Measurements from ENCODE around the gene SRPRA.
"Not testable (repeated sequence)": the region's sequence is repeated elsewhere in the genome, so short reads cannot be mapped to it uniquely, and the experiment has no call there.

SRPRA gene, protein sequence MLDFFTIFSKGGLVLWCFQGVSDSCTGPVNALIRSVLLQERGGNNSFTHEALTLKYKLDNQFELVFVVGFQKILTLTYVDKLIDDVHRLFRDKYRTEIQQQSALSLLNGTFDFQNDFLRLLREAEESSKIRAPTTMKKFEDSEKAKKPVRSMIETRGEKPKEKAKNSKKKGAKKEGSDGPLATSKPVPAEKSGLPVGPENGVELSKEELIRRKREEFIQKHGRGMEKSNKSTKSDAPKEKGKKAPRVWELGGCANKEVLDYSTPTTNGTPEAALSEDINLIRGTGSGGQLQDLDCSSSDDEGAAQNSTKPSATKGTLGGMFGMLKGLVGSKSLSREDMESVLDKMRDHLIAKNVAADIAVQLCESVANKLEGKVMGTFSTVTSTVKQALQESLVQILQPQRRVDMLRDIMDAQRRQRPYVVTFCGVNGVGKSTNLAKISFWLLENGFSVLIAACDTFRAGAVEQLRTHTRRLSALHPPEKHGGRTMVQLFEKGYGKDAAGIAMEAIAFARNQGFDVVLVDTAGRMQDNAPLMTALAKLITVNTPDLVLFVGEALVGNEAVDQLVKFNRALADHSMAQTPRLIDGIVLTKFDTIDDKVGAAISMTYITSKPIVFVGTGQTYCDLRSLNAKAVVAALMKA

DNA sequence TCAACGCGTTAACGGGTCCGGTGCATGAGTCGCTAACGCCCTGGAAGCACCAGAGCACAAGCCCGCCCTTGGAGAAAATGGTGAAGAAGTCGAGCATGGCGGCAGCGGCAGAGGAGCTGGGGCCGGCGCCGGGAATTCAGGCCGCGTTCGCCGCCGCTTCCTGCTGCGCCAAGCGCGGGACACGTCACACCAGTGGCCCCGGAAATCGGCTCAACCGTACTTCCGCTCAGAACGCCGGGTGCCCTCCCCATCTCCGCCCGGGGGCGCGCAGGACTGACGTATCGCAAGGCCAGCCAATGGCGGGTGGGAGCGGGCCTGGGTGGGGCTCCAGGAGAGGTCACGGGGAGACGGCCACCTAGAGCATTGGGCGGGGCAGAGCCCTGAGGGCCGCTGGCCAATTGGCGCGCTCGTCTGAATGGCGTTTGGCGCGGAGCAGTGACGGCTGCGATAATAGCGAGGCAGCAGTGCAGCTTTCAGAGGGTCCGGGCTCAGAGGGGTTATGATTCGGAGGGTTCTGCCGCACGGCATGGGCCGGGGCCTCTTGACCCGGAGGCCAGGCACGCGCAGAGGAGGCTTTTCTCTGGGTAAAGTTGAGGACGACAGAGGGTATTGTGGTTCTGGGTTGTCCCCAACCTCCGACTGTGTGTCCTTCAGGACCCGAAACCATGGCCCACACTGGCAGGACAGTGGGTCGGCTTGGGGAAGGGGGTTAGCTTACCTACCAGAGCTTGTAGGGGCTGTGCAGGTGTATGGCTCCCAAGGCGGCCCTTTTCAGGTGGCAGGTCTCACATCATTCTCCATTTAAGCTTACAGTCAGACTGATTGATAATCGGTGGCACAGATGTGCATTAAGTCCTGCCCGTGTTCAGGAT is at the start of gene SRPRA, which contains the start of gene FOXRED1:
Gene SRPRA, minus strand, starts transcription at position 188 of the 872 bp plus-strand sequence. Its CDS starts 91 bp downstream, at position 97.
Gene FOXRED1, plus strand, starts transcription at position 447 of the 872 bp plus-strand sequence. Its CDS starts 53 bp downstream, at position 500.
- DNase-seq: peak; percentile 100

DNA sequence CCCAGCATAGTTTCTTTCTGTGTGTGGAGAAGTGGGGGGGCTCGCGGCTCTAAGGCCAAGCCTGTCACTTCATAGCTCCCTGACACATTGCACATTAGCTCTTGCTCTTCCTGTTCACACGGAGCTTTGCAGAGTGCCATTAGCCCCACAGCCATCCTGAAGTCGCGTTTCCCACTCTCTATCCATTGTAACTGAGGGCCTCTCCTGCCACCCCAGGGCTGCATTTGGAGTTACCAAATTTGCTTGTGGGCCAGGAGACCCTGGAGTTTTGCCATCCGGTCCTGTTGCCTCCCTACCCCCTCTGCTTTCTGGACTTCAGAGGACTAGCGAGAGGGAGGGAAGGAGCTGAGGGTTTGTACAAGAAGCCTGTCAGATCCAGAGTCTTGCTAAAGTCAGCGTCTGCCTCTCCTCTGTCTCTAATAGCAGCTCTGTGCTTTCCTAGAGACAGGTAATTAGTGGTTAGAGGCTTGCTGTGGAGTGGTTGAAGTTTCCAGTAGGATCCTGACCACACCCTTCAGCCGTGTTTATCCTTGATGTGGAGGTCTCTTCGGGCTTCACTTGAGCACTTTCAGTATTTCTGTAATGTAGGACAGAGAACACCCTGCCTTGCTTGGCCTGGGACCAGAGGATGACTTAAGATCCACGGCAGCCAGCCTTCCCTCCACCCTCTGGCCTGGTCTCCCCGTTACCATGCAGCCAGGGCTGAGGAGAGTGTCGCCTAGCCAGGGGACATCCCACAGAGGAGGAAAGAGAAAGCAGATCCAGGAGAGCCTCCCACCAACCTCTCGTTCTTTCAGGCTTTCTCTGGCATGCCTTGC is 49.3 kb upstream of the SRPRA start:
- peak; percentile 93 for DNase-seq

DNA sequence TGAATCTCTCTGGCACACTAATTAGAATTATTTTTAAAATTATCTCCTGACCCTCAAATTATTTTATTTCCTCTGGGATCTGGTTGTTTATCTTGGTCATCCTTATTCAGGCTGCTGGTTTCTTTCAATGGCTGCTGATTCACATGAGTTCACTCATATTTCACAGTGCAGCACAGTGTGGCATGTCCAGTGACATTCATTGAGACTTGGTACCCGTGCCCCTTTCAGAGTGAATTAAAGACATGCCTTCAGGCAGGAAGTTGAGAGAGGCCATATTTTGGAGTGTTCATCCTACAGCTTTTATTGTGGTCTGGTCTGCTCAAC is 48.7 kb upstream of the SRPRA start:
- no peak for DNase-seq

DNA sequence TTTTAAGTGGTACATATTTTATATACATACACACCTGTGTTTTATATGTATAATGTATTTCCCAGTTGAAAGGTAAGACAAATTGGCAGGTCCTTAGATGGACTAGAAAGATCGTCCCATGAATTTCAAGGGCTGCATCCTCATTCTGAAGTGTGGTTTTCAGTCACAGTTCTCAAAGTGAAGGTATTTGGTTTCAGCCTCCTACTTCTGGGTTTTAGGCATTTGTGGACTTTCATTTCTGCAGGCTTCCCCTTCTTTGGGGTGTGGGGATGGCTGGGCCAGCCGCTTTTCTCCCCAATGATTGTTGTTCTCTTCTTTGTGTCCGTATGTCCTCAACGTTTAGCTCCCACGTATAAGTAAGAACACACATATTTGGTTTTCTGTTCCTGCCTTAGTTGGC is 45.1 kb upstream of the SRPRA start:
- no peak for DNase-seq

DNA sequence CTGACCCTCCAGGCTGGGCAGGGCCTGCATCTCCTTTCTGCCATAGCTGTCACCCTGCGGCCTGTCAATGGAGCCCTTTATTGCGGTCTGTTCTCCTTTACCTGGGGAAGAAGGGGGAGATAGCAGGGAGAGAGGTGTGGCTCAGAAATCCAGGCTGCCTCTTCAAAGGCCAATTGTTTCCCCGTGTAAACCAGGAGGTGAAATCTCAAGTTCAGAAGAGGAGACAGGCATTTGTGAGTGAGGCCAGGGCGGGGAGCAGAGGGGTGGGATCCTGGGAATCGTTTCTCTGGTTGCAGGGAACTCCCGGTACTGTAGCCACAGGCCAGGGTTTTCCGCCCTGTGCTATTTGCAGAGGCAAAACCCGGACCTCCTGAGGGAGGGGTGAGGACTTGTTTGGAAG is 44.3 kb upstream of the SRPRA start:
- peak; percentile 52 for DNase-seq

DNA sequence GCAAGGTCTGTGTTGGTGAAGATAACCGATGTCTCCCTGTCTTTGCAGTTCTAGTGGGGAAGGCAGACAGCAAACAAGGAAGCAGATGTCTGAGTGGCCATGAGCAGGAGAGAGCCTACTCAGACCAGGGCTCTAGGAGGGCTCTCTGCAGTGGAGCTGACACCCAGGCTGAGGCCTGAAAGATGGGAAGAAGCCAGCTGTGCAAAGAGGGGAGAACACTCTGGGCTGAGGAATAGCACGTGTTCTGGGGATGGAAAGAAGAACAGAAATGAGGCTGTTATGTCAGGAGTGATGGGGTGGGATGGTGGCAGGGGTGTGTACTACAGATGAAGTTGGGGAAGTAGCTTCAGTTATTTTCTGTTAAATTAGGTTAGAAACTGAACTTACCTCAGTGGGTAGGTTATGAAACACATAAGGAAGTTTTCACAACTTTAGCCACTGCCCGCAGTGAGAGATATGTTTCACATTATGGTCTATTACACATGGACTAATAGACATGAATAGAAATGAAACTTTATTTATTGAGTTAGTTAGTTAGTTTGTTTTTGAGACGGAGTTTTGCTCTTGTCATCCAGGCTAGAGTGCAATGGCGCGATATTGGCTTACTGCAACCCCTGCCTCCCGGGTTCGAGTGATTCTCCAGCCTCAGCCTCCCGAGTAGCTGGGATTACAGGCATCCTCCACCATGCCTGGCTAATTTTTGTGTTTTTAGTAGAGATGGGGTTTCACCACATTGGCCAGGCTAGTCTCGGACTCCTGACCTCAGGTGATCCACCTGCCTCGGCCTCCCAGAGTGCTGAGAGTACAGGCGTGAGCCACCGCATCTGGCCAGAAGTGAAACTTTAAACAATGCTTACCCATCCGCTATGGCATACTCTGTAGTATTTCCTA is 43.0 kb upstream of the SRPRA start:
- DNase-seq: no peak

DNA sequence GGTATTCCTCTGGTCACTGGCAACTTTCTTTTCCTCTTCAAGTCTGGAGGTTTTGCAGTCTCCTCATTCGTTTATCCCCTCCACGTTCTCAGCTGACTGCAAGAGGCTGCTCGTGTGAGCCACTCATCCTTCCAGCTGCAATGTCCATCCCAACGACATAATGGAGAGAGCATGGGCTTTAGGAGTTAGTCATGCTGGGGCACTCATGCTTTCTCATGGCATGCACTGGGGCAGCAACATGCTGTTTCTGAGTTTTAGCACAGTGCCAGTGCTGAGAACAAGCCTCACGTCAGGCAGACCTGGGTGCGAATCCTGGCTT is 42.3 kb upstream of the SRPRA start:
- DNase-seq: no peak

DNA sequence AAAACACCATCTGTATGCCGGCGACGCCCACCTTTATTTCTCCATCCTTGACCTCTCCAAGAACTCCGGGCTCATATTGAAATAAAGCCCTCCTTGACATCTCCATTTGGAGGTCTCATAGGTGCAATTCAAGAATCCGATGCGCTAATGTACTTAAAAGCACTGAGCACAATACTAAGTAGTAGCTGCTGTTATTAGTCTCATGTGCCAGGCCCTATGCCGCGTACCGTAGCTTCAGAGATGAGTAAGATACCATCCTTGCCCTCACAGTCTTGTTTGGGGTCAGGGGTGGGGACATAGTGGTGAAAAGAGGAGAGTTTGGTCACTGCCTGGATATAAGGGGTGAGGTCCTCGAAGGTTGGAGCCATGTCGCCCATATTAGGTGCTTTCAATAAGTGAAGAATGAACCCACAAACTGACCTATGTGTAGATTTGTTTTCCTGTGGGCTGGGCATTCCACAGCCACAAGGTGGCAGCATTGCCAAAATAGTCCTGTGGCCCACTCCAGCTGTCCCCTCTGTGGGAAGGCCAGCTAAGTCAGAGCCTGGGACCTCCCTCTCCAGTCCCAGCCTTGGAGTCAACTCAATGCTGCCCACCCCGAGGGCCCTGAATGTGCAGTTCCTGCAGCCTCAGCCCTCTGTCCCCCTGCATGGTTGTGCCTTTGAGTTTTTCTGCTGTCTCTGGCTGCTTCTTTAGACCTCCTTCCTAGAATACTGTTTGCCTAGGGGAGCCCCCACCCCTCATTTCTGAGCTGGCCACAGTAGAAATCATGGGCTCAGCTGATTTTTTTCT is 41.7 kb upstream of the SRPRA start:
- DNase-seq: peak; percentile 89

DNA sequence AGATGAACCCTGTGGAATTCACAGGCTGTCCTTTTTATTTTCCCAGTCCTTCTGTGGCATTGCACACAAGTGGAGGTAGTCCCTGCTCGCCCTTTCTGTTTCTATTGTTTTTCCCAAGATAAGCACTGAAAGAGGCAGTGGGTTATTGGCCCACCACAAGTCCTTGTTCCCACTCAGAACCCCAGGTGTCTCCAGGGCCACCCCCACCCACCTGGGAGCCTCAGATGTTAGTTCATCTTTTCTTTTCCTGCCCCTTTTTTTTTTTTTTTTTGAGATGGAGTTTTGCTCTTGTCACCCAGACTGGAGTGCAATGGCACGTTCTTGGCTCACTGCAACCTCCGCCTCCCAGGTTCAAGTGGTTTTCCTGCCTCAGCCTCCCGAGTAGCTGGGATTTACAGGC is 40.1 kb upstream of the SRPRA start:
- DNase-seq: not testable (repeated sequence)

DNA sequence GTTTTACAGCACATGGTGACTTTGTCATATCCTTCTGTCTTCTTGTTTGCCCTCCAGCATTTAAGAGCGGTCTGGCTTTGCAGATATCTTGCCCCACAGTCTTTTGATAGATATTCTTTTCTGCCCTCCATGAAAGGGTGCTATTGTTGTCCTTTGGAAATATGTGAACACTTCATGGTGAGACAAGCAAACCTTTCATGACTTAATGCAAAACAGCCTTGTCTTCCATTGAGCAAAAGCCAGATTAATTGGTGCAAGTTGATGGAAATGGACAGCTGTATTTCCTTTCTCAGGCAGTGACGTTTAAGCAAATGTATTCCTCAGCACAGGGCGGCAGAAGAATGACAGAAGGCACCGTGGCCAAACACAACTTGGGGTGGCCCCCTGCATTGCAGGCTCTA is 39.6 kb upstream of the SRPRA start:
- no peak for DNase-seq

DNA sequence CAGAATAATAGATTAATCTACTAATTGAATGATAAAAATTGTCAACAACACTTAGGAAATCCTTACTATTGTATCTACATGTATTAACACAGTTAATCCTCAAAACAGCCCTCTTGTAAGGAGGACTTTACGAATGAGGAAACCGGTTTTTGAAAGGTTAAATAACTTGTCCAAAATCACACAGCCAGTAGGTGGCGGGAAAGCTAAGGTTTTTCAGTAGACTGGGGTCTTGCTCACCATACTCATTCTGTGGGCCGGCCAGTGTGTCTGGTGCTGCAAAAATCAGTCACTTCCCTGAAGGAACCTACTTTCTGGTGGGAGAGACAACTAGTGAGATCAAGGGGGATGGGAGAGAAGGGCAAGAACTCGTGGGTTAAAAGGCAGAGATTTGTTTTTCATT is 39.0 kb upstream of the SRPRA start:
- DNase-seq: peak; percentile 55

DNA sequence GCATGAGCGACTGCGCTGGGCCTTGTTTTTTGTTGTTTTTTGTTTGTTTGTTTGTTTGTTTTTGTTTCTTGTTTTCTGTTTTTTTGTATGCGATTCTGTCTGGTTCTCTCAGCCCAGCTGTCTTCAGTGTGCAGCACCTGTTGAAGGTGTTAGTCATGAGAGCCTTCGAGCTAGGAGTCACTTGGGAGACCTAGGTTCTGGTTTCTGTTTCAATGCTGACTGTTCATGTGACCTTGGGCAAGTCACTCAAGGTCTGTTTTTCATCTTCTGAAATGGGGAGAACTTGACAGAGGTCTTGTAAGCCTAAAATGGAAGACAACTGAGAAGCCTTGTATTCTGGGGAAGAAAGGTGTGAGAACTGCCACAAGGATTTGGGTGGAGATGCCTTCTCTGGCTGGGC is 37.0 kb upstream of the SRPRA start:
- DNase-seq: no peak

DNA sequence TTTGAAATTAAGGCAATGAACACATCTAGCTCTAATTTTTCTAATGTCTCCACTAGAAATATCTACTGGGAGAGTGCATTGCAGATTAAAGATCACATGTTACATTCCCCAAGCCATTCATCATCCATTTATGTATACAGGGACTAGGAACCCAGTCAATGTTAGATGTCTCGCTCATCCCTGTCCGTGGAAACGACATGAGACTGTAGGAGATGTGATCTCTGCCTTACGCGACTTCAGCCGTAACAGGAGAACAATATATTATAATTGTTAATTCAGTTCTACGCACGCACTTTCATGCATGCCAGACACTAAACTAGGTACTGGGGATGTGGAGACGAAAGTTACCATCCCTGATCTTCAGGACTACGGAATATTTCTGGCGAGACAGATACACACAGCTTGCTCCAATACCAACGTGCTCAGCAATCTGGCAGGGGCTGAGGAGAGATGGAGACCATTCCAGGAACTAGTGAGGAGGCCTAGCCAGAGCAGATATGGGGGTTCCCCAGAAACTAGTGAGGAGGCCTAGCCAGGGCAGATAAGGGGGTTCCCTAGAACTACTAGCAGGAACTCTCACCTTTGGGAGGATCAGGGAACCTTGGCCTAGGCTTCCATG is 35.9 kb upstream of the SRPRA start:
- no peak for DNase-seq

DNA sequence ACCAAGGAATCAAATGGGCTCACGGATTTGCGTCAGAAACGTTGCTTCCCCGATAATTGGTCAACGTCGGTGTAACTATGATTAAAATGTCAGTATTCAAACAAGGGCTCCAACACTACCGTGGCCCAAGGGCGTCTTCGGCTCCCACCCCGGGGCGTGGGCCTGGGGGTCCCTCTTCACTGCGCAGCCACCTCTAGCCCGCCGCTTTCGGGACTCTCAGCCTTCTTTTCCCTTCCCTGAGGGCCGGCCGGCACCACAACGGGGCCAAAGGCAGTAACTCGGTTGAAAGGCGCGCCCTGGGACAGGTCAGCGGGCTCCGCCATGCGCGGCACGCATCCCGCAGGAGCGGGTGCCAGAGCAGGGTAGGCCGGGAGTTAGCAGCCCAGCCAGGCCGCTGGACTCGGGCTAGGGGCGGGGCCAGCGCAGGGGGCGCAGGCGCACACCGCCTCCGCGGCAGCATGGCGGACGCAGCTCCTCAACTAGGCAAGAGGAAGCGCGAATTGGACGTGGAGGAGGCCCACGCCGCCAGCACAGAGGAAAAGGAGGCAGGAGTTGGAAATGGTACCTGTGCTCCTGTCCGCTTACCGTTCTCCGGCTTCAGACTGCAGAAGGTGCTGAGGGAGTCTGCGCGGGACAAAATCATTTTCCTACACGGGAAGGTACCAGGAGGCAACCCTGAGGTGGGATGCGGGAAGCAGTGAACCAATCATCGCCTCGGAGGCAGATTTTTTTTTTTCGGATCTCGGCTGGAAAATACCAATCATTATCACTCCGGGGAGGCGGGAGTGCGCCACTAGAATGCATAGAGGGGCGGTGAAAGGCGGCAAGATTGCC is 35.1 kb upstream of the SRPRA start, which contains the start of gene DCPS:
Gene DCPS, plus strand, starts transcription at position 438 of the 834 bp plus-strand sequence. Its CDS starts 21 bp downstream, at position 459.
- peak; percentile 95 for DNase-seq

DNA sequence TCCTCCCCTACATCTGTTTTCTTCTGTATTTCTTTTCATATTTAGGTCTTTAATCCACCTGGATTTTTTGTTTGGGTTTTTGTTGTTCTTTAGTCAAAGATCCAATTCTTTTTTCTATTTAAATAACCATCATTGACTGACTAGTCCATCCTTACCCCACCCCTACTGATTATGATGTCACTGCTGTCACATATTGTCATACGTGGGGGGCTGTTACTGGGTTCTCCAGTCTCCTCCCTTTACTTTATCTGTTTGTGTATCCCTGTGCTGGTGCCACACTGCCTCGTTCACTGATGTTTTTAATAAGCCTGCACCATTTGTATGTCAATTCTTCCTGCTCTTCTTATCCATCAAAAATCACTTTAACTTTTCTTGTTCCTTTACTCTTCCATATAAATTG is 28.3 kb upstream of the SRPRA start:
- no peak for DNase-seq

DNA sequence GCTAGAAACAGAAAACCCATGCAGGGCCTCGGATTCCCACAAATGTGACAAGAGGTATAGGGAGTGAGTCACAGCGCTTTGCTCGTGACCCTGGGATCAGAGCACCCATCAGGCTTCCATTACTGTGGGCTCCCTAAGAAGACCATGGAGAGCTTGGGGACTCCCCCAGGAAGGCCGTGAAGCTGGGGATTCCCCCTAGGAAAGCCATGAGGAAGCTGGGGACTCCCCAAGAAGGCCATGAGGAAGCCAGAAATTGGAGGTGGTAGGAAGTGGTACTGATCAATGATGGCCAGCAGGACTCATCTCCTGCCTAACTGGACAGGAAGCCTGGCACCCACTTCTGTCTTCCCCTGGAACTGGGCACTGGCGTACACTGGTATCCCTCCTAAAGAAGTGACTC is 25.0 kb upstream of the SRPRA start:
- no peak for DNase-seq

DNA sequence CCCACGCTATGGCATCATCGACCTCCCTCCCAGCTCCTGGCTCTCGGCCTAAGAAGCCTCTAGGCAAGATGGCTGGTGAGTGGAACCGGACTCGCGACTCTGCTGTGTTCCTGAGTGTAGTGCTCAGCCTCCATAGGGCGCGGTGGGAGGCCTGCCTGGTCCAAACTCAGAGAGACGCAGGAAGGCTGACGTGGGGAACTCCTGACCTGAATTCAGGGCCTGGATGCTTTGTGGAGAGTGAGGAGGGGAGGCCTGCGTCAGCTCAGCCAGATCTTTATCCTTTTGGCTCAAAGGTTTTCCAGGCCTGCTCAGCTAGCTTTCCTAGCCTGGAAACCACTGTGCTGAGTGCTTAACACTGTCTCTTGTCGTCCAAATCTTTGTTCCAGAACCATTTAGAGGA is 22.2 kb upstream of the SRPRA start:
- no peak for DNase-seq

DNA sequence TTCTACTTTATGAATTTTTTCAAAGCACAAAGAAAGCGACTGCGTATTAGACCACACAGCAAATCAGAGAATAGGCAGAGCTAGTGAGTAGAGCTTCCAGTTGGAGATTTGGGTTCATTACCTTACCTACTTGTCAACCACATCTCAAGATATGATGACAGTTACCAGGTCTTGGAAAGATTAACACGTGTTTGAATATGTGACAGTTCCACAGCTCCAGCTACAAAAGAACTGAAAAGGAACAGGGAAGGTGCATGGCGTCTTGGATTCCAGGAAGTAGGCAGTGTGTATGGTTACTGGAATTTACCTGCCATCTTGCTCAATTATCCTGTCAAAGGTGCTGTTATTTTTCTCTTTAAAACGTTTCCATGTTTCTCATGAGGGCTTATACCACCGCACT is 19.5 kb upstream of the SRPRA start:
- no peak for DNase-seq

DNA sequence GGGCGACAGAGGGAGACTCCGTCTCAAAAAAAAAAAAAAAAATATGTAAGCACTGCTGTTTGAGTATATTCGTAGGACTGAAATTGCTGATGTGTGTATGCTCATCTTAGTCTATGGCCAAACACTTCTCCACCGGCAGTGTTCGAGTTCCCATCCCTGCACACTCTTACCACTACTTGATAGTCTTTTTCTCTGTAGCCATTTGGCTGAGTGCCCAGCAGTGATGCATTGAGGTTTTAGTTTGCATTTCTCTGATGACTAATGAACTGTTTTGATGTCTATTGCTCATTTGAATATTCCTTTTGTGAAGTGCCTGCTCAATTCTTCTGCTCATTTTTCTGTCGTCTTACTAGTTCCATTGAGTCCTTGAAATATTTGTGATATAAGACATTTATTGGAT is 16.1 kb upstream of the SRPRA start:
- peak; percentile 53 for DNase-seq
